K562 (cell line): ENCODE results near the gene TTLL9. TPM values are rescaled to one million over a fixed set of nuclear protein-coding genes. Genes with fewer than 3 reads are reported as not detected.

ENCODE experiments used
- ASH1L ChIP-seq: fragments of 450-650 bp; IDR thresholded peaks from 2 replicates; pipeline ENCODE4 v1.6.1; 2018; ENCODE audit warnings: borderline replicate concordance, mild to moderate bottlenecking, low read depth; ENCODE audit not compliant: partially characterized antibody
- CEBPG ChIP-seq, 3 experiments: fragments of 200-800 bp in 1 of 3; sonication (Bioruptor generic) in 1 of 3; sonication (generic) in 1 of 3; formaldehyde crosslinking in 1 of 3; IDR thresholded peaks in 2 of 3; conservative IDR thresholded peaks in 1 of 3; 2 replicates each; pipeline versions ENCODE4 v1.6.1 to v1.8.0; 2016 to 2022; ENCODE audit warnings: missing compliant biosample characterization in 2 of 3, missing genetic modification characterization in 2 of 3, mild to moderate bottlenecking in 1 of 3, missing genetic modification reagents in 1 of 3
- EP300 ChIP-seq: IDR thresholded peaks from 2 replicates; pipeline ENCODE4 v1.6.1; 2012; ENCODE audit warnings: low read length, improper control_type of control experiment
- L3MBTL2 ChIP-seq: fragments of 450-650 bp; IDR thresholded peaks from 2 replicates; pipeline ENCODE4 v1.6.1; 2016; ENCODE audit warnings: mild to moderate bottlenecking, moderate library complexity
- MEF2D ChIP-seq: conservative IDR thresholded peaks from 2 replicates; pipeline ENCODE4 v1.6.1; 2016; ENCODE audit warnings: low read depth, missing genetic modification characterization, missing compliant biosample characterization
- SMAD2 ChIP-seq: fragments of 150-350 bp; IDR thresholded peaks from 2 replicates; pipeline ENCODE4 v1.6.1; 2014; ENCODE audit warnings: low read depth, mild to moderate bottlenecking, low read length
- SMARCC2 ChIP-seq: fragments of 450-650 bp; IDR thresholded peaks from 2 replicates; pipeline ENCODE4 v1.6.1; 2017; ENCODE audit warnings: antibody characterized with exemption, moderate library complexity, mild to moderate bottlenecking, low read depth
- ZNF224 ChIP-seq: sonication (generic); formaldehyde crosslinking; IDR thresholded peaks from 2 replicates; pipeline ENCODE4 v1.8.0; 2022; ENCODE audit warnings: mild to moderate bottlenecking, missing genetic modification reagents
- ZZZ3 ChIP-seq: fragments of 450-650 bp; IDR thresholded peaks from 2 replicates; pipeline ENCODE4 v1.6.1; 2016; ENCODE audit warnings: antibody characterized with exemption, mild to moderate bottlenecking, moderate library complexity
- polyA plus RNA-seq, 8 experiments: library from polyadenylated mRNA; depleted of rRNA in 4 of 8; stranded (reverse) in 5 of 8; unstranded in 3 of 8; fragments of >200 nt; fragmentation: Nextera tagmentation in 2 of 8; fragmentation: Illumina TruSeq in 1 of 8; extraction: Ambion mirVana in 2 of 8; extraction: Trizol in 1 of 8; gene quantifications; 2 replicates each; pipeline versions ENCODE4 v1.2.1 to v1.2.3, GENCODE V29; 2011 to 2014; ENCODE audit warnings: inconsistent platforms in 1 of 8, missing spikeins in 1 of 8
- total RNA-seq, 7 experiments: library from RNA; depleted of rRNA in 6 of 7; stranded (reverse); fragments of >200 nt in 6 of 7; fragmentation: Illumina TruSeq in 2 of 7; extraction: Trizol in 2 of 7; gene quantifications; 2 replicates each; pipeline versions ENCODE4 v1.2.1 to v1.2.3, GENCODE V29; 2011 to 2021; ENCODE audit warnings: low replicate concordance in 1 of 7
- TF ChIP-seq, protein P1 (sequence below): fragments of 200-800 bp; sonication (Bioruptor generic); IDR thresholded peaks from 2 replicates; pipeline ENCODE4 v1.6.1; 2016; ENCODE audit warnings: missing genetic modification characterization, missing compliant biosample characterization
- TF ChIP-seq, protein P2 (sequence below): sonication (generic); formaldehyde crosslinking; IDR thresholded peaks from 2 replicates; pipeline ENCODE4 v1.9.0; 2022; ENCODE audit warnings: mild to moderate bottlenecking, missing genetic modification reagents
- TF ChIP-seq, protein P3 (sequence below): fragments of 450-650 bp; IDR thresholded peaks from 2 replicates; pipeline ENCODE4 v1.6.1; 2014; ENCODE audit warnings: low read depth, mild to moderate bottlenecking, moderate library complexity, borderline replicate concordance
- TF ChIP-seq, protein P4 (sequence below), 2 experiments: IDR thresholded peaks; 2 replicates each; pipeline ENCODE4 v1.6.1; 2012; ENCODE audit warnings: improper control_type of control experiment in 2 of 2, low read depth in 2 of 2, low read length in 2 of 2, borderline replicate concordance in 1 of 2
- TF ChIP-seq, protein P5 (sequence below): fragments of 450-650 bp; formaldehyde crosslinking; IDR thresholded peaks from 2 replicates; pipeline ENCODE4 v1.4.0; 2020; ENCODE audit warnings: mild to moderate bottlenecking

The TTLL9 gene
- total and polyA plus RNA-seq, 9 of the 15 experiments (the other 6 are each of a cell fraction or from before 2014, with no cell fraction given) = 0.06 to 0.07 TPM; not detected in 7

DNA sequence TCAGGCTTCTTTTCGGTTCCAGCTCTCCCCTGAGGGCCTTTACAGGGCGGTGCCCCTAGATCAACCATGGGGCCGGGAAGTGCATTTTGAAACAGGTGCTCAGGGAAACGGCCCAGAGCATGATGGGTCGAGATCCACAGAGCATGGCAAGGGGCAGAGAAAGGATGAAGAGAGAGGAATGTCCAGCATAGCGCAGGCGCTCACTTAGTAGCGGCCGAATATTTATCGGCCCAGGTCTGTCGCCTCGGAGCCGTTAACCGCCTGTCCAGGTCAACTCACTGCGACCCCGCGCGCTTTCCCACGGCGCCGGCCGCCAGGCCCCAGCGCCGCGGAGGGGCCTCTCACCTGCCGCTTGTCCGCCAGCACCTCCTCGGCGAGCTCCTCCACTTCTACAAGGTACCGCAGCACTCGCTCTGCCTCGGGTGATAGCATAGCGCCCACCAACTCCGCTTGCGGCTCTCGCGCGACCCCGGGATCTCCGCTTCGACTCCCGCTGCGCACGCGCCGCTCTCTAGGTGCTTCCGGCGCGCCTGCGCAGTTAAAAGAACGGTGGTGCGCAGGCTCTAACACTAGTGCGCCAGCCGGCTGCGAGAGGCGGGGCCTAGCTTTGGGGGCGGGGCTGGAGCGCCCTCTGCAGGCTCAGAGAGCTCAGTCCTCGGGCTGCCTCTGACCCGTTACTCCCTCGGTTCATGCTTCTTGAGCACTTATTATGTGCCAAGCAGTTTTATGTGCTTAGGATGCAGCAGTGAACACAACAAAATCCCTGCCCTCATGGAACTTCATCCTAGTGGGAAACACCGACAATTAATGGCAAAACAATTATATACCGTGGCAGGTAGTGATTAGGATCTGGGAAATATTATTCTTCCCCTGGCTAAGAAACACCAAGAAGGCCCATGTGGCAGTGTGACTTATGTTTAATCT, 81.4 kb downstream of the TTLL9 start, which contains the start of gene PDRG1 (continued):
- TF ChIP-seq L3MBTL2 = peak; percentile 97
- no peak for TF ChIP-seq EP300
- TF ChIP-seq, protein P1, sequence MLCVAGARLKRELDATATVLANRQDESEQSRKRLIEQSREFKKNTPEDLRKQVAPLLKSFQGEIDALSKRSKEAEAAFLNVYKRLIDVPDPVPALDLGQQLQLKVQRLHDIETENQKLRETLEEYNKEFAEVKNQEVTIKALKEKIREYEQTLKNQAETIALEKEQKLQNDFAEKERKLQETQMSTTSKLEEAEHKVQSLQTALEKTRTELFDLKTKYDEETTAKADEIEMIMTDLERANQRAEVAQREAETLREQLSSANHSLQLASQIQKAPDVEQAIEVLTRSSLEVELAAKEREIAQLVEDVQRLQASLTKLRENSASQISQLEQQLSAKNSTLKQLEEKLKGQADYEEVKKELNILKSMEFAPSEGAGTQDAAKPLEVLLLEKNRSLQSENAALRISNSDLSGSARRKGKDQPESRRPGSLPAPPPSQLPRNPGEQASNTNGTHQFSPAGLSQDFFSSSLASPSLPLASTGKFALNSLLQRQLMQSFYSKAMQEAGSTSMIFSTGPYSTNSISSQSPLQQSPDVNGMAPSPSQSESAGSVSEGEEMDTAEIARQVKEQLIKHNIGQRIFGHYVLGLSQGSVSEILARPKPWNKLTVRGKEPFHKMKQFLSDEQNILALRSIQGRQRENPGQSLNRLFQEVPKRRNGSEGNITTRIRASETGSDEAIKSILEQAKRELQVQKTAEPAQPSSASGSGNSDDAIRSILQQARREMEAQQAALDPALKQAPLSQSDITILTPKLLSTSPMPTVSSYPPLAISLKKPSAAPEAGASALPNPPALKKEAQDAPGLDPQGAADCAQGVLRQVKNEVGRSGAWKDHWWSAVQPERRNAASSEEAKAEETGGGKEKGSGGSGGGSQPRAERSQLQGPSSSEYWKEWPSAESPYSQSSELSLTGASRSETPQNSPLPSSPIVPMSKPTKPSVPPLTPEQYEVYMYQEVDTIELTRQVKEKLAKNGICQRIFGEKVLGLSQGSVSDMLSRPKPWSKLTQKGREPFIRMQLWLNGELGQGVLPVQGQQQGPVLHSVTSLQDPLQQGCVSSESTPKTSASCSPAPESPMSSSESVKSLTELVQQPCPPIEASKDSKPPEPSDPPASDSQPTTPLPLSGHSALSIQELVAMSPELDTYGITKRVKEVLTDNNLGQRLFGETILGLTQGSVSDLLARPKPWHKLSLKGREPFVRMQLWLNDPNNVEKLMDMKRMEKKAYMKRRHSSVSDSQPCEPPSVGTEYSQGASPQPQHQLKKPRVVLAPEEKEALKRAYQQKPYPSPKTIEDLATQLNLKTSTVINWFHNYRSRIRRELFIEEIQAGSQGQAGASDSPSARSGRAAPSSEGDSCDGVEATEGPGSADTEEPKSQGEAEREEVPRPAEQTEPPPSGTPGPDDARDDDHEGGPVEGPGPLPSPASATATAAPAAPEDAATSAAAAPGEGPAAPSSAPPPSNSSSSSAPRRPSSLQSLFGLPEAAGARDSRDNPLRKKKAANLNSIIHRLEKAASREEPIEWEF (CRISPR knock-in tag) = no peak
- no peak for TF ChIP-seq ASH1L
- TF ChIP-seq, protein P2, sequence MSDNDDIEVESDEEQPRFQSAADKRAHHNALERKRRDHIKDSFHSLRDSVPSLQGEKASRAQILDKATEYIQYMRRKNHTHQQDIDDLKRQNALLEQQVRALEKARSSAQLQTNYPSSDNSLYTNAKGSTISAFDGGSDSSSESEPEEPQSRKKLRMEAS (CRISPR knock-in tag) = peak; percentile 33; the same call in 1 of the 2 replicates
- TF ChIP-seq ZZZ3 = no peak
- TF ChIP-seq SMAD2 = no peak
- TF ChIP-seq, protein P3, sequence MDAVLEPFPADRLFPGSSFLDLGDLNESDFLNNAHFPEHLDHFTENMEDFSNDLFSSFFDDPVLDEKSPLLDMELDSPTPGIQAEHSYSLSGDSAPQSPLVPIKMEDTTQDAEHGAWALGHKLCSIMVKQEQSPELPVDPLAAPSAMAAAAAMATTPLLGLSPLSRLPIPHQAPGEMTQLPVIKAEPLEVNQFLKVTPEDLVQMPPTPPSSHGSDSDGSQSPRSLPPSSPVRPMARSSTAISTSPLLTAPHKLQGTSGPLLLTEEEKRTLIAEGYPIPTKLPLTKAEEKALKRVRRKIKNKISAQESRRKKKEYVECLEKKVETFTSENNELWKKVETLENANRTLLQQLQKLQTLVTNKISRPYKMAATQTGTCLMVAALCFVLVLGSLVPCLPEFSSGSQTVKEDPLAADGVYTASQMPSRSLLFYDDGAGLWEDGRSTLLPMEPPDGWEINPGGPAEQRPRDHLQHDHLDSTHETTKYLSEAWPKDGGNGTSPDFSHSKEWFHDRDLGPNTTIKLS = peak; percentile 94
- TF ChIP-seq MEF2D = no peak
- TF ChIP-seq, protein P4, sequence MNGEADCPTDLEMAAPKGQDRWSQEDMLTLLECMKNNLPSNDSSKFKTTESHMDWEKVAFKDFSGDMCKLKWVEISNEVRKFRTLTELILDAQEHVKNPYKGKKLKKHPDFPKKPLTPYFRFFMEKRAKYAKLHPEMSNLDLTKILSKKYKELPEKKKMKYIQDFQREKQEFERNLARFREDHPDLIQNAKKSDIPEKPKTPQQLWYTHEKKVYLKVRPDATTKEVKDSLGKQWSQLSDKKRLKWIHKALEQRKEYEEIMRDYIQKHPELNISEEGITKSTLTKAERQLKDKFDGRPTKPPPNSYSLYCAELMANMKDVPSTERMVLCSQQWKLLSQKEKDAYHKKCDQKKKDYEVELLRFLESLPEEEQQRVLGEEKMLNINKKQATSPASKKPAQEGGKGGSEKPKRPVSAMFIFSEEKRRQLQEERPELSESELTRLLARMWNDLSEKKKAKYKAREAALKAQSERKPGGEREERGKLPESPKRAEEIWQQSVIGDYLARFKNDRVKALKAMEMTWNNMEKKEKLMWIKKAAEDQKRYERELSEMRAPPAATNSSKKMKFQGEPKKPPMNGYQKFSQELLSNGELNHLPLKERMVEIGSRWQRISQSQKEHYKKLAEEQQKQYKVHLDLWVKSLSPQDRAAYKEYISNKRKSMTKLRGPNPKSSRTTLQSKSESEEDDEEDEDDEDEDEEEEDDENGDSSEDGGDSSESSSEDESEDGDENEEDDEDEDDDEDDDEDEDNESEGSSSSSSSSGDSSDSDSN (IDR thresholded peaks at IDR 0.05; ENCODE audit: borderline replicate concordance in 1 of 2, low read depth in 2 of 2, low read length in 2 of 2) = no peak
- TF ChIP-seq SMARCC2 = no peak
- TF ChIP-seq, protein P5, sequence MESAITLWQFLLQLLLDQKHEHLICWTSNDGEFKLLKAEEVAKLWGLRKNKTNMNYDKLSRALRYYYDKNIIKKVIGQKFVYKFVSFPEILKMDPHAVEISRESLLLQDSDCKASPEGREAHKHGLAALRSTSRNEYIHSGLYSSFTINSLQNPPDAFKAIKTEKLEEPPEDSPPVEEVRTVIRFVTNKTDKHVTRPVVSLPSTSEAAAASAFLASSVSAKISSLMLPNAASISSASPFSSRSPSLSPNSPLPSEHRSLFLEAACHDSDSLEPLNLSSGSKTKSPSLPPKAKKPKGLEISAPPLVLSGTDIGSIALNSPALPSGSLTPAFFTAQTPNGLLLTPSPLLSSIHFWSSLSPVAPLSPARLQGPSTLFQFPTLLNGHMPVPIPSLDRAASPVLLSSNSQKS (CRISPR knock-in tag) = no peak
- TF ChIP-seq ZNF224 = no peak
- no peak for TF ChIP-seq CEBPG (CRISPR knock-in tag; IDR thresholded peaks at IDR 0.05)
- TF ChIP-seq CEBPG (tag; conservative IDR thresholded peaks at IDR 0.05 in 1 of 2, IDR thresholded peaks at IDR 0.05 in 1 of 2) = no peak
